K562 (cell line): ENCODE data around the gene GUCY1A2. TPM values are rescaled to one million over a fixed set of nuclear protein-coding genes. Genes with fewer than 3 reads are reported as not detected.

Experiments used
- ATAC-seq: fragments of 200-7000 bp; cut with Tn5 transposase; 3 replicates; pipeline ENCODE4 v1.9.1; 2020; ENCODE audit warnings: moderate library complexity
- BruUV-seq: library from RNA; stranded (reverse); fragments of 400-500 nt; replicated peaks from 2 replicates; lab custom pipeline; 2021; lab: Mats Ljungman, UMichigan
- CTCF ChIA-PET: fragments of 300-600 bp; formaldehyde crosslinking; extraction: SDS; loops from one replicate; lab custom pipeline; 2021; ENCODE audit warnings: low intra/inter-chr PET ratio; lab: Yijun Ruan, JAX
- POLR2A ChIA-PET: fragments of 300-600, 350-650 bp; sonication (Branson Sonifier 250); formaldehyde crosslinking; extraction: SDS; loops from one replicate; lab custom pipeline; 2021; ENCODE audit warnings: antibody characterized with exemption, inconsistent platforms; lab: Yijun Ruan, JAX
- DNase-seq, 4 experiments: peaks; one replicate each; pipeline versions ENCODE4 v3.0.0 to v3.0.0-alpha.2; 2011 to 2018; ENCODE audit warnings: low spot score in 3 of 4, mixed read lengths in 3 of 4; ENCODE audit errors: extremely low read depth in 1 of 4
- FAIRE-seq: peaks from 2 replicates; lab custom pipeline; 2011; peaks lifted over from hg19 to GRCh38; lab: Jason Lieb, UNC
- H2AFZ ChIP-seq: 2 replicates; pipeline ENCODE4 v1.6.0; 2011; ENCODE audit warnings: low read depth, low read length, control low read depth, inconsistent platforms
- H3K27ac ChIP-seq: fragments of 200-600 bp; 3 replicates; pipeline ENCODE4 v1.8.0; 2011; ENCODE audit warnings: low read depth, mild to moderate bottlenecking, control low read depth, inconsistent platforms, low read length, moderate library complexity, mixed read lengths; ENCODE audit errors: extremely low read depth
- H3K27me3 ChIP-seq, 2 experiments: fragments of 300-600 bp in 1 of 2; 2 replicates in 1 of 2; 3 replicates in 1 of 2; pipeline versions ENCODE4 v1.6.0 to v1.8.0; 2011; ENCODE audit warnings: inconsistent platforms in 2 of 2, low read length in 2 of 2, mild to moderate bottlenecking in 1 of 2, mixed read lengths in 1 of 2, moderate library complexity in 1 of 2; ENCODE audit not compliant: control insufficient read depth in 2 of 2, insufficient read depth in 2 of 2
- H3K36me3 ChIP-seq: fragments of 300-600 bp; 3 replicates; pipeline ENCODE4 v1.8.0; 2011; ENCODE audit warnings: mild to moderate bottlenecking, low read length, inconsistent platforms; ENCODE audit not compliant: control insufficient read depth, insufficient read depth
- H3K4me1 ChIP-seq, 2 experiments: fragments of 200-600 bp in 1 of 2; replicated peaks in 1 of 2; 2 replicates in 1 of 2; 3 replicates in 1 of 2; pipeline versions ENCODE4 v1.5.1 to v1.8.0; 2011; ENCODE audit warnings: inconsistent platforms in 2 of 2, low read length in 2 of 2, mild to moderate bottlenecking in 1 of 2, mixed read lengths in 1 of 2, moderate library complexity in 1 of 2; ENCODE audit not compliant: control insufficient read depth in 2 of 2, insufficient read depth in 2 of 2
- H3K4me2 ChIP-seq: 2 replicates; pipeline ENCODE4 v1.6.1; 2011; ENCODE audit warnings: low read length, control low read depth, inconsistent platforms, mixed read lengths; ENCODE audit not compliant: insufficient read depth
- H3K4me3 ChIP-seq: fragments of 200-600 bp; sonication (generic), shearing (Covaris generic); 2 replicates; pipeline ENCODE4 v1.5.1; 2016; ENCODE audit warnings: control low read depth, inconsistent platforms
- H3K79me2 ChIP-seq: fragments of 200-600 bp; 3 replicates; pipeline ENCODE4 v1.8.0; 2011; ENCODE audit warnings: low read length, inconsistent platforms; ENCODE audit not compliant: control insufficient read depth, insufficient read depth
- H3K9ac ChIP-seq, 2 experiments: 2 replicates each; pipeline versions ENCODE4 v1.6.0 to v1.6.1; 2011; ENCODE audit warnings: low read depth in 2 of 2, low read length in 2 of 2, control low read depth in 1 of 2, inconsistent platforms in 1 of 2, mild to moderate bottlenecking in 1 of 2, mixed read lengths in 1 of 2; ENCODE audit not compliant: insufficient read depth in 1 of 2
- H3K9me1 ChIP-seq: one replicate; pipeline ENCODE4 v1.6.0; 2011; ENCODE audit warnings: inconsistent platforms, mild to moderate bottlenecking, low read length, moderate library complexity; ENCODE audit not compliant: control insufficient read depth, insufficient read depth
- H3K9me3 ChIP-seq: replicated peaks from 2 replicates; pipeline ENCODE4 v1.5.1; 2011; ENCODE audit warnings: low read depth, low read length, inconsistent platforms; ENCODE audit not compliant: control insufficient read depth, insufficient read depth
- H4K20me1 ChIP-seq: replicated peaks from 2 replicates; pipeline ENCODE4 v1.6.1; 2011; ENCODE audit warnings: low read length, inconsistent platforms, mixed read lengths; ENCODE audit not compliant: control insufficient read depth, insufficient read depth
- HDAC6 ChIP-seq: IDR thresholded peaks from 2 replicates; pipeline ENCODE4 v1.6.1; 2012; ENCODE audit warnings: low read depth, mild to moderate bottlenecking, control low read depth, inconsistent platforms, low read length, moderate library complexity
- MTA2 ChIP-seq: fragments of 450-650 bp; IDR thresholded peaks from 2 replicates; pipeline ENCODE4 v1.6.1; 2016; ENCODE audit warnings: low read depth
- PTRF ChIP-seq: fragments of 450-650 bp; IDR thresholded peaks from 2 replicates; pipeline ENCODE4 v1.6.1; 2016; ENCODE audit warnings: mild to moderate bottlenecking, missing genetic modification characterization, missing compliant biosample characterization
- PYGO2 ChIP-seq: fragments of 450-650 bp; IDR thresholded peaks from 2 replicates; pipeline ENCODE4 v1.6.1; 2016; ENCODE audit warnings: mild to moderate bottlenecking, missing genetic modification characterization, moderate library complexity, missing compliant biosample characterization
- TAF15 ChIP-seq: fragments of 200-400 bp; formaldehyde crosslinking; IDR thresholded peaks from 2 replicates; pipeline ENCODE4 v1.6.1; 2017; ENCODE audit warnings: mild to moderate bottlenecking, low read depth, low read length, moderate library complexity
- WGBS: fragments of 100-300 bp; shearing (Covaris generic); methylation state at CpG from one replicate; pipeline ENCODE4 v1.1.6; 2016; ENCODE audit warnings: low coverage, mixed read lengths; ENCODE audit not compliant: insufficient coverage; ENCODE audit errors: missing lambda C conversion rate; 5-methylcytosine and 5-hydroxymethylcytosine counted together
- in situ Hi-C: fragments of 300-500 bp; cut with MboI; formaldehyde crosslinking; loops from 4 replicates; pipeline ENCODE4 v1.15.0; 2018; ENCODE audit warnings: inconsistent platforms, mixed read lengths
- intact Hi-C: fragments of 100-400 bp; cut with micrococcal nuclease; formaldehyde crosslinking; loops from 2 replicates; pipeline ENCODE4 v1.14.2; 2022
- polyA plus RNA-seq, 8 experiments: library from polyadenylated mRNA; depleted of rRNA in 4 of 8; stranded (reverse) in 5 of 8; unstranded in 3 of 8; fragments of >200 nt; fragmentation: Nextera tagmentation in 2 of 8; fragmentation: Illumina TruSeq in 1 of 8; extraction: Ambion mirVana in 2 of 8; extraction: Trizol in 1 of 8; gene quantifications; 2 replicates each; pipeline versions ENCODE4 v1.2.1 to v1.2.3, GENCODE V29; 2011 to 2014; ENCODE audit warnings: inconsistent platforms in 1 of 8, missing spikeins in 1 of 8
- total RNA-seq, 7 experiments: library from RNA; depleted of rRNA in 6 of 7; stranded (reverse); fragments of >200 nt in 6 of 7; fragmentation: Illumina TruSeq in 2 of 7; extraction: Trizol in 2 of 7; gene quantifications; 2 replicates each; pipeline versions ENCODE4 v1.2.1 to v1.2.3, GENCODE V29; 2011 to 2021; ENCODE audit warnings: low replicate concordance in 1 of 7
- TF ChIP-seq, protein P1 (sequence below): fragments of 450-650 bp; IDR thresholded peaks from 2 replicates; pipeline ENCODE4 v1.6.1; 2017; ENCODE audit warnings: mild to moderate bottlenecking, moderate library complexity

GUCY1A2 gene
- total and polyA plus RNA-seq, 9 of the 15 experiments (the other 6 are each of a cell fraction or from before 2014, with no cell fraction given): under 0.01 to 0.04 TPM; not detected in 7

GRCh38 chr11:107042748-107043147, 24.5 kb upstream of the GUCY1A2 start:
- H3K9ac ChIP-seq: no peak overlapping the region
- CTCF ChIA-PET: no interaction called here
- no peaks in the 10 kb centered on the region for H3K79me2 ChIP-seq
- no TSS peak for BruUV-seq
- no peak overlapping the region for H2AFZ ChIP-seq
- H3K9me3 ChIP-seq: no peaks in the 10 kb centered on the region; the same call in 1 of the 2 replicates
- 1% methylated on average over 4 of the region's 4 CpGs for WGBS
- FAIRE-seq: no peak
- in situ Hi-C loops: no loop called here
- no peak for TF ChIP-seq PYGO2
- TF ChIP-seq TAF15: no peak
- no peak for TF ChIP-seq PTRF (tag)
- TF ChIP-seq MTA2: no peak
- TF ChIP-seq HDAC6: no peak
- TF ChIP-seq, protein P1, sequence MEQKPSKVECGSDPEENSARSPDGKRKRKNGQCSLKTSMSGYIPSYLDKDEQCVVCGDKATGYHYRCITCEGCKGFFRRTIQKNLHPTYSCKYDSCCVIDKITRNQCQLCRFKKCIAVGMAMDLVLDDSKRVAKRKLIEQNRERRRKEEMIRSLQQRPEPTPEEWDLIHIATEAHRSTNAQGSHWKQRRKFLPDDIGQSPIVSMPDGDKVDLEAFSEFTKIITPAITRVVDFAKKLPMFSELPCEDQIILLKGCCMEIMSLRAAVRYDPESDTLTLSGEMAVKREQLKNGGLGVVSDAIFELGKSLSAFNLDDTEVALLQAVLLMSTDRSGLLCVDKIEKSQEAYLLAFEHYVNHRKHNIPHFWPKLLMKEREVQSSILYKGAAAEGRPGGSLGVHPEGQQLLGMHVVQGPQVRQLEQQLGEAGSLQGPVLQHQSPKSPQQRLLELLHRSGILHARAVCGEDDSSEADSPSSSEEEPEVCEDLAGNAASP: no peak
- TF ChIP-seq, all 486 proteins: peak for 0
- no peak for ATAC-seq
- no peaks in the 10 kb centered on the region for H4K20me1 ChIP-seq
- no peak overlapping the region for H3K4me2 ChIP-seq
- no peak overlapping the region for H3K27ac ChIP-seq
- H3K4me1 ChIP-seq: no peaks in the 10 kb centered on the region
- no peaks in the 10 kb centered on the region for H3K27me3 ChIP-seq
- H3K4me3 ChIP-seq: no peak overlapping the region
- no peaks in the 10 kb centered on the region for H3K36me3 ChIP-seq
- intact Hi-C loops: no loop called here
- POLR2A ChIA-PET: no interaction called here
- no peak for DNase-seq
- no peaks in the 10 kb centered on the region for H3K9me1 ChIP-seq
